ENCODE measurements around the gene USP47. TPM values are rescaled to one million over a fixed set of nuclear protein-coding genes. Genes with fewer than 3 reads are reported as not detected.
A peak's percentile ranks its signal among the peaks of the same experiment; 100 is the strongest.

USP47 gene
- total and polyA plus RNA-seq, 12 donors = 36.9 to 107 (median 43.0) TPM

DNA sequence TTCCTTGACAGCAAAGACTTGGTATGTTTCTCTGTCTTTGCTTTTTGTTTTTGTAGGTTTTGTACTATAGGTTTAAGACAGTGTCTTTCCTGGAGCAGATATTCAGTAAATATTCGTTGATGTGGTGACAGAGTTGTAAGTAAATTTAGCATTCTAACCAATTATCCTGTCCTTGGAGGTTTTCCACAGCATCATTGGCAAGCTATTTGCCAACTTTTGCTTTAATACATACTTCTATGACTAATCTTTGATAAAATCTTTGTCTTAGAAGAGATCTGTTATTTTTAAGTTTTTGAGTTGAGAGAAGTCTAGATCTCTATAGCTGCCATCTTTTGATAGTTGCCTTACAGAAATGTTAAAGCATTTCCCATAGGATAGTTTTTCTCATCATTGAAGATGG, 3.8 kb downstream of the USP47 start:
- peak in 2 of 7 donors; percentile 29 to 56 for DNase-seq
- Histone ChIP-seq H3K4me1 (replicated peaks in 1 of 2) (peaks cover 34 to 74% of the 10 kb centered on the region in 2 donors), H3K4me3 (no peak overlapping the region), H3K27me3 (no peaks in the 10 kb centered on the region), H3K36me3 (replicated peaks in 1 of 2) (no peaks in the 10 kb centered on the region), H3K9me3 (replicated peaks in 1 of 3) (no peaks in the 10 kb centered on the region), H3K27ac (peak overlapping the region in 3 of 5 donors; percentile 16 to 48 (median 21))
- no peak for TF ChIP-seq POLR2A (IDR thresholded peaks at IDR 0.05)
- TF ChIP-seq, protein P1, sequence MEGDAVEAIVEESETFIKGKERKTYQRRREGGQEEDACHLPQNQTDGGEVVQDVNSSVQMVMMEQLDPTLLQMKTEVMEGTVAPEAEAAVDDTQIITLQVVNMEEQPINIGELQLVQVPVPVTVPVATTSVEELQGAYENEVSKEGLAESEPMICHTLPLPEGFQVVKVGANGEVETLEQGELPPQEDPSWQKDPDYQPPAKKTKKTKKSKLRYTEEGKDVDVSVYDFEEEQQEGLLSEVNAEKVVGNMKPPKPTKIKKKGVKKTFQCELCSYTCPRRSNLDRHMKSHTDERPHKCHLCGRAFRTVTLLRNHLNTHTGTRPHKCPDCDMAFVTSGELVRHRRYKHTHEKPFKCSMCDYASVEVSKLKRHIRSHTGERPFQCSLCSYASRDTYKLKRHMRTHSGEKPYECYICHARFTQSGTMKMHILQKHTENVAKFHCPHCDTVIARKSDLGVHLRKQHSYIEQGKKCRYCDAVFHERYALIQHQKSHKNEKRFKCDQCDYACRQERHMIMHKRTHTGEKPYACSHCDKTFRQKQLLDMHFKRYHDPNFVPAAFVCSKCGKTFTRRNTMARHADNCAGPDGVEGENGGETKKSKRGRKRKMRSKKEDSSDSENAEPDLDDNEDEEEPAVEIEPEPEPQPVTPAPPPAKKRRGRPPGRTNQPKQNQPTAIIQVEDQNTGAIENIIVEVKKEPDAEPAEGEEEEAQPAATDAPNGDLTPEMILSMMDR (IDR thresholded peaks at IDR 0.05) = no peak
- WGBS, 4 donors = 6 to 22% (median 17%) methylated on average over 1 of the region's 1 CpG
- intact Hi-C loops (cut with DNase I) = no loop called here

DNA sequence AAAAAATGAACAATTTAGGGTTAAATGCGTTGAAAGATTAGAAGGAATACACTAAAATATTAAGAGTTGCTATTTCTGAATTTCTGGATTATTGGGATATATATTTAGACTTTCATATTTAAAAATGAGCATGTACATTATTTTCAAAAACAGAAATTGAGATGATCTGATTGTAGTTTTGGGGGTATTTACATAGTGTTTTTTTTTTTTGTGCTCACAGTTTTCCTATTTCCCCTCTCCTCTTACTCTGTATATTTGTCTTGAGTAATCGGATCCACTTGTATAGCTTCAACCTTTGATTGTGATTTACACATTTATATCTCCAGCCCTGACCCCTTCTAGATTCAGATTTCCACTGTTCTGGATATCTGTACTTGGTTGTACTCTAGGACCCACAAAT, 5.3 kb downstream of the USP47 start:
- 92 to 96% (median 94%) methylated on average over 2 of the region's 2 CpGs for WGBS, 4 donors
- no peak for TF ChIP-seq POLR2A (IDR thresholded peaks at IDR 0.05)
- TF ChIP-seq, protein P1 (IDR thresholded peaks at IDR 0.05) = no peak
- no peak overlapping the region for H3K27ac ChIP-seq

DNA sequence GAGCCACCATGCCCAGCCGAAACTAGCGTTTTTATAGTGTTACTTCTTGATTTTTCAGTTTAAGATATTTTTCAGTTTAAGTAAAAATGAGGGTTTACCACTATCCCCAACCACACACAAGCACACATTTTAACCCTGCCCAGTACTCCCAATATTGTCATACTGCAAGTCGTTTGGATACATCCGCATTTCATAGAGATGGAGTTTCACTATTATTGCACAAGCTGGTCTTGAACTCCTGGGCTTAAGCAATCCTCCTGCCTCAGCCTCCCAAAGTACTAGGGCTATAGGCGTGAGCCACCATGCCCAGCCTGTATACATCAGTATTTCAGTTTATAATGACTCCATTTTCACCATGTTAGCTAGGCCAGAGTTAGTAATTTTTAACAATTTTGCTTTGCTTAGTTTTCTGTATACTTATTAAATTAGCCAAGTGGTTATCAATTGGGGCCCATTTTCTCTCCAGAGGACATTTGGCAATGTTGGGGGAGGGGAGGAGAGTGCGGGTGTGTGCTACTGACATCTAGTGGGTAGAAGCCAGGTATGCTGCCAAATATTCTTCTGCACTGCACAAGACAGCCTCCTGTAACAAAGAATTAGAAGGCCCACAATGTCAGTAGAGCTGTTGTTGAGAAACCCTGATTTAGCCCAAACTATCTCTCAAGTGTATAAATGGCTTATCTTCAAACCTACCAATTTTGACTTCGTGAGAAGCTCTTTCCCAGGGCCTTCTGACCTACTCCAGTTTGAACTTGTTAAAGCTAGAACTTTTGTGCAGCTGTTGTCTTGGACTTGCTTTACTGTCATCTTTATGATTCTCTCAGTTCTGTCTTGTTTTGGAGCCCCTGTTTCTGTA, 7.3 kb downstream of the USP47 start:
- TF ChIP-seq POLR2A (IDR thresholded peaks at IDR 0.05) = no peak
- TF ChIP-seq, protein P1 (IDR thresholded peaks at IDR 0.05) = peak in 5 of 6 experiments; percentile 11 to 61 (median 50)
- H3K27me3 ChIP-seq = no peaks in the 10 kb centered on the region
- intact Hi-C loops (cut with DNase I) = no loop called here
- H3K4me1 ChIP-seq (replicated peaks in 1 of 2) = peaks cover 27 to 72% of the 10 kb centered on the region in 2 donors
- DNase-seq = peak; percentile 41 to 78 (median 63)
- WGBS, 4 donors = 73 to 82% (median 79%) methylated on average over 7 of the region's 7 CpGs
- H3K27ac ChIP-seq = peak overlapping the region in 1 of 5 donors; percentile 15
- no peaks in the 10 kb centered on the region for H3K36me3 ChIP-seq (replicated peaks in 1 of 2)
- H3K4me3 ChIP-seq = no peak overlapping the region
- no peaks in the 10 kb centered on the region for H3K9me3 ChIP-seq (replicated peaks in 1 of 3)

More for the DNA sequence above, 5.3 kb downstream of the USP47 start:
- no peak for DNase-seq
- no peaks in the 10 kb centered on the region for H3K36me3 ChIP-seq (replicated peaks in 1 of 2)
- peaks cover 35 to 73% of the 10 kb centered on the region in 2 donors for H3K4me1 ChIP-seq (replicated peaks in 1 of 2)
- H3K9me3 ChIP-seq (replicated peaks in 1 of 3) = no peaks in the 10 kb centered on the region
- intact Hi-C loops (cut with DNase I) = no loop called here
- H3K27me3 ChIP-seq = no peaks in the 10 kb centered on the region
- no peak overlapping the region for H3K4me3 ChIP-seq

DNA sequence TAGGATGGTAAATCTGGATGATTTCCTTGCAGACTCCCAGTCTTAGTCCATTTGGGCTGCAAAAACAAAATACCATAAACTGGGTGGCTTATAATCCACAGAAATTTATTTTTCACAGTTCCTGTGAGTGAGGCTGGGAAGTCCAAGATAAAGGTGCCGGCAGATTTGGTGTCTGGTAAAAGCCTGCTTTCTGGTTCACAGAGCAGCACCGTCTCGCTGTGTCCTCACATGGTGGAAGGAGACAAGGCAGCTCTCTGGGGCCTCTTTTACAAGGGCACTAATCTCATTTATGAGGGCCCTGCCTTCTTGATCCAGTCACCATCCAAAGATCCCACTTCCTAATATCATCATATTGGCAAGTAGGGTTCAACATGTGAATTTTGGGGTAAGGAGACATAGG, 8.9 kb downstream of the USP47 start:
- no peak for DNase-seq
- H3K36me3 ChIP-seq (replicated peaks in 1 of 2) = no peaks in the 10 kb centered on the region
- TF ChIP-seq, protein P1 (IDR thresholded peaks at IDR 0.05) = no peak
- no peak for TF ChIP-seq POLR2A (IDR thresholded peaks at IDR 0.05)
- H3K27me3 ChIP-seq = no peaks in the 10 kb centered on the region
- peaks cover 12 to 56% of the 10 kb centered on the region in 2 donors for H3K4me1 ChIP-seq (replicated peaks in 1 of 2)
- H3K27ac ChIP-seq = no peak overlapping the region
- 79 to 94% (median 89%) methylated on average over 3 of the region's 3 CpGs for WGBS, 4 donors
- no peak overlapping the region for H3K4me3 ChIP-seq
- H3K9me3 ChIP-seq (replicated peaks in 1 of 3) = no peaks in the 10 kb centered on the region
- intact Hi-C loops (cut with DNase I) = no loop called here
